ENCODE measurements around the gene BACH2.
"Not testable (repeated sequence)": the region's sequence is repeated elsewhere in the genome, so short reads cannot be mapped to it uniquely, and the experiment has no call there.

The BACH2 gene

GRCh38 chr6:89984926-89985750 lies 311.5 kb downstream of the BACH2 start:
- peak; percentile 41 for DNase-seq

GRCh38 chr6:89980353-89980752 lies 316.3 kb downstream of the BACH2 start:
- no peak for DNase-seq

- no peak for DNase-seq
Measured at GRCh38 chr6:89979481-89980119, 317.0 kb downstream of the BACH2 start.

GRCh38 chr6:89978749-89979145 lies 317.9 kb downstream of the BACH2 start:
- DNase-seq: no peak

GRCh38 chr6:89977808-89978748 lies 318.6 kb downstream of the BACH2 start:
- peak; percentile 19 for DNase-seq

GRCh38 chr6:89976694-89977020 lies 320.0 kb downstream of the BACH2 start:
- DNase-seq: no peak

GRCh38 chr6:89975991-89976693 lies 320.5 kb downstream of the BACH2 start:
- no peak for DNase-seq

- DNase-seq: no peak
Measured at GRCh38 chr6:89975366-89975765, 321.3 kb downstream of the BACH2 start.

- no peak for DNase-seq
Measured at GRCh38 chr6:89974834-89975233, 321.8 kb downstream of the BACH2 start.

- no peak for DNase-seq
Measured at GRCh38 chr6:89972025-89972381, 324.6 kb downstream of the BACH2 start.

- not testable (repeated sequence) for DNase-seq
Measured at GRCh38 chr6:89971338-89972024, 325.2 kb downstream of the BACH2 start.

- peak; percentile 17 for DNase-seq
Measured at GRCh38 chr6:89970609-89971337, 325.9 kb downstream of the BACH2 start.

- DNase-seq: no peak
Measured at GRCh38 chr6:89970072-89970471, 326.6 kb downstream of the BACH2 start.

- no peak for DNase-seq
Measured at GRCh38 chr6:89966913-89967312, 329.7 kb downstream of the BACH2 start.

- DNase-seq: peak; percentile 51
Measured at GRCh38 chr6:89966228-89966544, 330.5 kb downstream of the BACH2 start.

GRCh38 chr6:89965441-89966227 lies 331.0 kb downstream of the BACH2 start:
- no peak for DNase-seq

GRCh38 chr6:89963391-89963790 lies 333.3 kb downstream of the BACH2 start:
- no peak for DNase-seq

GRCh38 chr6:89961481-89961880 lies 335.2 kb downstream of the BACH2 start:
- DNase-seq: no peak

- no peak for DNase-seq
Measured at GRCh38 chr6:89959883-89960282, 336.8 kb downstream of the BACH2 start.

- no peak for DNase-seq
Measured at GRCh38 chr6:89956182-89956581, 340.5 kb downstream of the BACH2 start.

- DNase-seq: no peak
Measured at GRCh38 chr6:89955364-89955763, 341.3 kb downstream of the BACH2 start.

All from NCI-H446 treated with DMSO at 0.1 percent for 48 hours (cell line).